ENCODE measurements around the gene IFNL1.
A peak's percentile ranks its signal among the peaks of the same experiment; 100 is the strongest.
"Not testable (repeated sequence)": the region's sequence is repeated elsewhere in the genome, so short reads cannot be mapped to it uniquely, and the experiment has no call there.

IFNL1 gene

GRCh38 chr19:39335168-39335548 is 39.0 kb downstream of the IFNL1 start:
- H3K4me2 ChIP-seq (ENCODE audit: low read length): peak overlapping the region; percentile 84
- peak overlapping the region; percentile 66 for H3K27ac ChIP-seq (ENCODE audit: low read depth, low read length, poor library complexity, severe bottlenecking)
- no peaks in the 10 kb centered on the region for H3K9me2 ChIP-seq (ENCODE audit: low read depth, low read length)
- H4K20me1 ChIP-seq (ENCODE audit: insufficient read depth, low read length): no peaks in the 10 kb centered on the region
- H3K4me1 ChIP-seq (ENCODE audit: insufficient read depth, low read length, severe bottlenecking): peaks cover 26% of the 10 kb centered on the region
- no peaks in the 10 kb centered on the region for H3K9me3 ChIP-seq (ENCODE audit: low read length)
- no peaks in the 10 kb centered on the region for H3K36me3 ChIP-seq (ENCODE audit: insufficient read depth, low read length)
- H3K79me2 ChIP-seq (ENCODE audit: insufficient read depth, low read length): no peaks in the 10 kb centered on the region
- peak overlapping the region; percentile 82 for H3K9ac ChIP-seq (ENCODE audit: low read length)
- H3K27me3 ChIP-seq (ENCODE audit: insufficient read depth, low read length): no peaks in the 10 kb centered on the region
- TF ChIP-seq CTCF (IDR thresholded peaks at IDR 0.05; ENCODE audit: low read length) (no peak), EZH2 (IDR thresholded peaks at IDR 0.05; ENCODE audit: borderline replicate concordance, low read length) (no peak)
- 0 out of 2 replicates have a peak, but pooled peaks cover 4% of the 10 kb centered on the region for H3F3A ChIP-seq (ENCODE audit: insufficient read depth, low read length)
- H2AFZ ChIP-seq (ENCODE audit: low read length): no peak overlapping the region
- H3K4me3 ChIP-seq (ENCODE audit: low read depth, low read length, poor library complexity, severe bottlenecking): peak overlapping the region; percentile 70

- no peaks in the 10 kb centered on the region for H3K79me2 ChIP-seq (ENCODE audit: insufficient read depth, low read length)
- H3K4me3 ChIP-seq (ENCODE audit: low read depth, low read length, poor library complexity, severe bottlenecking): no peak overlapping the region
- no peaks in the 10 kb centered on the region for H3K9me3 ChIP-seq (ENCODE audit: low read length)
- H3K4me2 ChIP-seq (ENCODE audit: low read length): no peak overlapping the region; the same call in 1 of the 2 replicates
- H3F3A ChIP-seq (ENCODE audit: insufficient read depth, low read length): 0 out of 2 replicates have a peak, but pooled peaks cover 4% of the 10 kb centered on the region
- TF ChIP-seq EZH2 (IDR thresholded peaks at IDR 0.05; ENCODE audit: borderline replicate concordance, low read length) (no peak), CTCF (IDR thresholded peaks at IDR 0.05; ENCODE audit: low read length) (no peak)
- H3K9ac ChIP-seq (ENCODE audit: low read length): no peak overlapping the region
- no peaks in the 10 kb centered on the region for H3K27me3 ChIP-seq (ENCODE audit: insufficient read depth, low read length)
- no peak overlapping the region for H2AFZ ChIP-seq (ENCODE audit: low read length)
- H3K4me1 ChIP-seq (ENCODE audit: insufficient read depth, low read length, severe bottlenecking): peaks cover 34% of the 10 kb centered on the region
- H4K20me1 ChIP-seq (ENCODE audit: insufficient read depth, low read length): no peaks in the 10 kb centered on the region
- no peaks in the 10 kb centered on the region for H3K9me2 ChIP-seq (ENCODE audit: low read depth, low read length)
- no peaks in the 10 kb centered on the region for H3K36me3 ChIP-seq (ENCODE audit: insufficient read depth, low read length)
- H3K27ac ChIP-seq (ENCODE audit: low read depth, low read length, poor library complexity, severe bottlenecking): peak overlapping the region; percentile 66
Measured at GRCh38 chr19:39336483-39336882, 40.3 kb downstream of the IFNL1 start.

- Histone ChIP-seq H3K4me1 (ENCODE audit: insufficient read depth, low read length, severe bottlenecking) (peaks cover 52% of the 10 kb centered on the region), H3K9me3 (ENCODE audit: low read length) (no peaks in the 10 kb centered on the region), H3K79me2 (ENCODE audit: insufficient read depth, low read length) (peaks cover 6% of the 10 kb centered on the region; the same call in 1 of the 2 replicates), H3K4me3 (ENCODE audit: low read depth, low read length, poor library complexity, severe bottlenecking) (no peak overlapping the region), H3K27me3 (ENCODE audit: insufficient read depth, low read length) (no peaks in the 10 kb centered on the region), H4K20me1 (ENCODE audit: insufficient read depth, low read length) (no peaks in the 10 kb centered on the region), H3F3A (ENCODE audit: insufficient read depth, low read length) (0 out of 2 replicates have a peak, but pooled peaks cover 4% of the 10 kb centered on the region), H3K36me3 (ENCODE audit: insufficient read depth, low read length) (no peaks in the 10 kb centered on the region), H3K9ac (ENCODE audit: low read length) (no peak overlapping the region), H2AFZ (ENCODE audit: low read length) (no peak overlapping the region), H3K9me2 (ENCODE audit: low read depth, low read length) (no peaks in the 10 kb centered on the region), H3K27ac (ENCODE audit: low read depth, low read length, poor library complexity, severe bottlenecking) (no peak overlapping the region), H3K4me2 (ENCODE audit: low read length) (no peak overlapping the region)
- TF ChIP-seq EZH2 (IDR thresholded peaks at IDR 0.05; ENCODE audit: borderline replicate concordance, low read length) (no peak), CTCF (IDR thresholded peaks at IDR 0.05; ENCODE audit: low read length) (no peak)
Measured at GRCh38 chr19:39339674-39340073, 43.5 kb downstream of the IFNL1 start.

GRCh38 chr19:39340156-39340555 is 43.9 kb downstream of the IFNL1 start:
- H2AFZ ChIP-seq (ENCODE audit: low read length); H3K27me3 ChIP-seq (ENCODE audit: insufficient read depth, low read length); H3K36me3 ChIP-seq (ENCODE audit: insufficient read depth, low read length); H3F3A ChIP-seq (ENCODE audit: insufficient read depth, low read length); H3K9ac ChIP-seq (ENCODE audit: low read length); H3K79me2 ChIP-seq (ENCODE audit: insufficient read depth, low read length); H3K9me3 ChIP-seq (ENCODE audit: low read length); H3K4me3 ChIP-seq (ENCODE audit: low read depth, low read length, poor library complexity, severe bottlenecking); H3K9me2 ChIP-seq (ENCODE audit: low read depth, low read length); H3K4me2 ChIP-seq (ENCODE audit: low read length); H4K20me1 ChIP-seq (ENCODE audit: insufficient read depth, low read length); H3K27ac ChIP-seq (ENCODE audit: low read depth, low read length, poor library complexity, severe bottlenecking): not testable (repeated sequence)
- peaks cover 48% of the 10 kb centered on the region for H3K4me1 ChIP-seq (ENCODE audit: insufficient read depth, low read length, severe bottlenecking)

Measured in OCI-LY1 (cell line).